Hematopoietic multipotent progenitor cell (in vitro differentiated cells): ENCODE data around the gene KIF25. TPM values are rescaled to one million over a fixed set of nuclear protein-coding genes. Genes with fewer than 3 reads are reported as not detected.

Experiments used
- DNase-seq, 3 donors: peaks; one replicate each; pipeline ENCODE4 v3.0.0-alpha.2; 2011 to 2015; ENCODE audit warnings: low read depth in 2 of 3, low spot score in 2 of 3
- total RNA-seq: library from RNA; depleted of rRNA; stranded (reverse); fragments of >200 nt; gene quantifications from one replicate; pipeline ENCODE4 v1.2.3, GENCODE V29; 2012

KIF25 gene, protein sequence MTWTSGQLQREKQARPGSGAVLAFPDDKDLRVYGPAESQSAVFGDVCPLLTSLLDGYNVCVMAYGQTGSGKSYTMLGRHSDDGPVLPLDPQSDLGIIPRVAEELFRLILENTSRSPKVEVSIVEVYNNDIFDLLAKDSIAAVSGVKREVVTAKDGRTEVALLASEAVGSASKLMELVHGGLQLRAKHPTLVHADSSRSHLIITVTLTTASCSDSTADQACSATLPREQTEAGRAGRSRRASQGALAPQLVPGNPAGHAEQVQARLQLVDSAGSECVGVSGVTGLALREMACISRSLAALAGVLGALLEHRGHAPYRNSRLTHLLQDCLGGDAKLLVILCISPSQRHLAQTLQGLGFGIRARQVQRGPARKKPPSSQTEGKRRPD
- not detected for total RNA-seq

DNA sequence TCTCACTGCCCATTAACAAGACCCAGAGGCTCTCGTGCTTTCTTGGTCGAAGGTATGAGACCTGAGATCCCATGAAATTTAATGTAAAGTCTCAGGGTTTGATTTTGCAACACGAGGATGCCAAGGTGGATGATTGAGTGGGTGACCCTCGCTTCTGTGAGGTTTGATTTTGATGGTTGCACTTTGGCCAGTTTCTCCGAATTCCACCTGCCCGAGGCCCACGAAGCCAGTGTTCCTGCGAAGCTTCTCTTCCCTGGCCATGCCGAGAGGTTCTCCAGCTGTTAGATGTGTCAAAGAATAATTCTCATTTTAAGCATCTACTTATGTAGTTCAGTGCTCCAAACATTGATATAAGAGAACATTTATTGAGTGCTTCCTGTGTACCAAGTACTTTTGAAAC is at the start of gene KIF25:
KIF25 (plus strand) TSS at position 30 of the 400 bp plus-strand sequence. CDS start 31,915 bp downstream, outside the sequence.
- no peak for DNase-seq

DNA sequence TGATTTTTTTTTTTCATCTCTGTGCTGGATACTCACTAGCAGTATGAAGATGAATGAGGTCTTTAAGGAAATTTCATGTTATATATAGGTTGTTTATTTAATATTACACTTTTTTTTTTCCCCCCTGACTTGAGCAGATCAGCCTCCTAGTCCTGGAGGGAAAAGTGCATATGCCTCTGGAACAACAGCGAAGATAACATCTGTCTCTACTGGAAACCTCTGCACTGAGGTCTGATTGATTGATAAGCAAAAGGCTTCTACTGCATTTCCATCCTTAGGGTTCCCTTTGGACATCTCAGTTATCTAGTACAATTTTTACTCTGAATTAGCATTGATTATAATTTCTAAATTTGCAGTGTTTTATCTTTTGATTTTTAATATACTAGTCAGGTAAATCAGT is 49.8 kb upstream of the KIF25 start:
- no peak for DNase-seq

DNA sequence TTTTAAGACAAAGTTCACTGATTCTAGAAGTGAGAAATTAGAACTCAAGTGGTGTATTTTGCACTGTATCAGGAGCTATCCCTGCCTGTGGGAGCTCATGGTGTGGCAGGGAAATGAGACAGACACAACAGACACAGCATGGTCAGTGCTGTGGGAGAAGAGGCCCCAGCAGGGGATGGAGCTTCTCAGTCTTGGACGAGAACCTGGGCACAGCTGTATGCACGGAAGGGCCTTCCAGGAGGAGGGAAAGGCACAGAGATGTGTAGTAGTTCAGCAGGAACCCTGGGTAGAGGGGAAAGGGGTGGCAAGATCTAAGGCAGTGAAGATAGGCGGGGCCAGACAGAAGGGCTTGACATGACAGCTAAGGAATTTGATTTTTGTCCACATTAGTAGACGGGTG is 48.8 kb upstream of the KIF25 start:
- DNase-seq = no peak

DNA sequence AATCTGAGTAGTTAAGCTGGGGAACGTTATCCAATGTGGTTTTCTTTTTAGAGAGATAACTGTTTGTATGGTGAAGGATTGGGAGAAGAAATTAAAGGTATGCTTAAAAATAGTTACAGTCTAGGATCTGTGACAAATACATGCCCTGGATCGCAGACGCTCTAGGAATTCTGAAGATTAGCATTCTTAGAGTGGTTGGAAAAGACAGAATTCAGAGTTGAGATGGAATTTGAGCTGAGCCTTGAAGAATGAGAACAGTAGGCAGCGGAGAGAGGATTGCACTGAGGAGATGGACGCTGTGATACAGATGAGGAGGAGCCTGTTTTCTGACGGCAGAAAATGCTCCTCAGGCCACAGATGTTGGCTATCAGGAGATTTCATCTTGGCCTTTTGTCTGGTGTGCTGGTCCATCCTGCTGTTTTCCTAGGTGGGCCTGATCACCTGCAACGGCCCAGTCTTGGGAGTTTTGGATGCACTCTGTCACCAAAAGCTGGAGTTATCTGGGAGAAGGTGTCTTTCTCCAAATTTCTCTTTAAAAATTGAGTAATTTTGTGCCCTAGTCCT is 48.3 kb upstream of the KIF25 start:
- DNase-seq = no peak

DNA sequence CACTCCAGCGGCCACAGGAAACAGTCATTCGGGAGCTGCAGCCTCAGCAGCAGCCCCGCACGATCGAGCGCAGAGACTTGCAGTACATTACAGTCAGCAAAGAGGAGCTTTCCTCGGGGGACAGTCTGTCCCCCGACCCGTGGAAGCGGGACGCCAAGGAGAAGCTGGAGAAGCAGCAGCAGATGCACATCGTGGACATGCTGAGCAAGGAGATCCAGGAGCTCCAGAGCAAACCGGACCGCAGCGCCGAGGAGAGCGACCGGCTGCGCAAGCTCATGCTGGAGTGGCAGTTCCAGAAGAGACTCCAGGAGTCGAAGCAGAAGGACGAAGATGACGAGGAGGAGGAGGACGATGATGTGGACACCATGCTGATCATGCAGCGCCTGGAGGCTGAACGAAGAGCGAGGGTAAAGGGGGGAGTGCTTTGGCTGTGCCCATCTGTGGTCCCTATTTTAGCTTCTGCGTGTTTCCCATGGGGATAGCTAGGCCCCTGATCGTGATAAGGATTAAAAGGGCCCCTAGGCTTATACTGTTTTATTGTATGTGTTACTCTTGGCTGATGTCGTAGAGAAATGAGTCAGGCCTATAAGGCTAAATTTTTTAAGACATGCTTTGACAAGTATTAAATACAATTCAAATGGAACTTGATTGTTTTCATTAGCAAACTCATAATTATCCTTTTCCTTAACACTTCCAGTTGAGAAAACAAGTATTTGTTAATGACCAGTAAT is 45.5 kb upstream of the KIF25 start:
- DNase-seq = no peak

DNA sequence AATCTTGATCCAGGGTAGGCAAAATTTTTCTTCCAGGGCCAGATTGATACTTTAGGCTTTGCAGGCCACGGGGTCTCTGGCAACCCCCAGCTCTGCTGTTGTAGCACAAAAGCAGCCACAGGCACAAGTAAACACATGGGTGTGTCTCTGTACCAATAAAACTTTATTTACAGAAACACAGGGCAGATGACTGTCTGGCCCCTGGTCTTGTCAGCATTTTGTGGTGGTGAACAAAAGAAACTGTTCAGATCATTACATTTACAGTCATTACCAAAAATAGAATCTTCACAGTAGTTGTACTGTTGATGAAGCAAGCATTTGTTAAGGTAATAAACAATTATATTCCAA is 45.0 kb upstream of the KIF25 start:
- DNase-seq = no peak

DNA sequence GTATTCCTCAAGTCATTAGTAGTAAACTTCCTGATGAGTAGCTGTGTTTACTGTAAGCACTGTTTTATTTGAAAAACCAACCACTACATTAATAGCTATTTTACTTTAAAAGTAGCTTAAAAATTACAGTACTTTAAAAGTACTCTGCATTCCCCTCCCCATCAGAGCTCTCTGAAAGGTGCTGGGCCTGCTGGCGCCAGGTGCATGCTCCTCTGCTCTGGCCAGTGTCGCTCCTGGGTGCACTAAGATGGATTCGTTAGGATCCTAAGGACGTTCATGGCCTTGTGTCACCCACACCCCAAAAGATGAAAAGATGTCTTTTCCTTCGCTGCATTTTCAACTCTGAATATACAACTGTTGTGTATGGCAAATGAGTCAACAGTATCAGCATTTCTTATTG is 43.9 kb upstream of the KIF25 start:
- no peak for DNase-seq

DNA sequence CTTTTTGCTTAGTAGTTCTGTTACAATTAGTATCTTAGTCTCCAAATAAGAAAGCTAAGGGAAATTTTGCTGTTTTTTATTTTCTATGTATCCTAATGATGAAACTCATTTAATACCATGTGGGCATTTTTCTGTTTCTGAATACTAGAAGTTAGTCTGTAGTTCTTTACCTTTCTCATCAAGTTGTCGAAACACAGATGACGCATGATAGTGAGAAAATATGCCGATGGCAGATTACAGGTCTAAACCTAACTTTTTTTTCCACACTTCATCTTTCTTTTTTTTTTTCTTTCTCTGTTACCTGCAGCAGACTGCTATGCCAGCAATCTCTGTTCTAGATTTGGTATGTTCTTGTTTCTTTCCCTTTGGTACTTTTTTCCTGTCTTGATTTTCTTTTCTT is 43.3 kb upstream of the KIF25 start:
- DNase-seq = no peak

DNA sequence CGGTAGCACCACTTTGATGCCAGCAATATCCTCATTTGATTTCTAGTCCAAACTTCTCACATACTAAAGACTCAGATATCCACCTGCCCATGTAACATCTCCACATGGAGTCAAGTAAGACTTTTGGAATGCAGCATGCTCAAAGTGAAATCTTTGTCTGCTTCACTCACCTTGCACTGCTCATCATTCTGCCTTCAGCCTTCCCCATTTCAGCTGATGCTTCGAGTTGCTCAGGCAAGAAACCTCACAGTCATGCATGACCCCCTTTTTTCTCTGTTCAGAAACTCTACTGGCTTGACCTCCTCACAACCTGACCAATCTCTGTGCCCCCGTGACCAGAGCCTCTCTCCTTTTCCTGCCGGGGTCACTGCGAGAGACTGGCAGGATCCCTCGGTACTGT is 41.0 kb upstream of the KIF25 start:
- no peak for DNase-seq

DNA sequence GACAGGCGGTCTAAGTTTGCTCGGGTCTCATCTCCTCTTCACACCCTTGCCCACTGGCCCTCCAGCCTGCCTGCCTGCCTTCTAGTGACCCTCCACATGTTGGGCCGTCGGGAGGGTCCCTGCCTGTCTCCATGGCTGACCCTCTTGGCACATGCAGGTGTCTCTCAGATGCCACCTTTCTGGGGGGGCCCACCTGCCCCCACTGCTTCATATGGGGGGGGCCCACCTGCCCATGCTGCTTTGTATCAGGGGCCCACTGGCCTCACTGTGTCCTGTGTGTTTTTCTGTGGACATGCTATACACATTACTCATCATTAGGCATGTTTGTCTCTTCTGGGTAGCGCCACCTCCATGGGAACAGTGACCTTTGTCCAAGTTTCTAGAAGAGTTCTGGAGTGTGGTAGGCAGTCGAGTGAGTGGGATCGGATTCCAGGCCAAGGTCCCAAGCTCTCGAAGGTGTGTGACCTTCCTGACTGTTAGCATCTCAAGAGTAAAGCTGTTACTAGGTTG is 40.4 kb upstream of the KIF25 start:
- no peak for DNase-seq

DNA sequence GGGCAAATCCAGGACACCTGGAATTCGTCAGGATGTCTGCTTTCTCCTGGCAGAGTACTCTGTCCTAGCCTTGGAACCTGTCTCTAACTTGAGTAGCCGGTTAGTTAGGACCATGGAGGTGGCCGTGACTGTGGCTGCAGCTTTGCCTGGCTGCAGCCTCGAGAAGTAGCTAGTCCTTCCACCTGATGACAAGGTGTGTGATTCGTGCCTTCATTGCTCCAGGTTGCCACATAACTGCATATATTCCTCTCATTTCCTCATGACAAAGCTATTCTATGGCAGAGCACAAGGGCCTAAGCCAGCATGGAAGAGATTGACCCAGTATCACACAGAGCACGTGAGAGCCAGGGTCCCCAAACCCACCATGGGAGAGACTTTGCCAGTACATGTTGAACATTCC is 39.8 kb upstream of the KIF25 start:
- DNase-seq = no peak

DNA sequence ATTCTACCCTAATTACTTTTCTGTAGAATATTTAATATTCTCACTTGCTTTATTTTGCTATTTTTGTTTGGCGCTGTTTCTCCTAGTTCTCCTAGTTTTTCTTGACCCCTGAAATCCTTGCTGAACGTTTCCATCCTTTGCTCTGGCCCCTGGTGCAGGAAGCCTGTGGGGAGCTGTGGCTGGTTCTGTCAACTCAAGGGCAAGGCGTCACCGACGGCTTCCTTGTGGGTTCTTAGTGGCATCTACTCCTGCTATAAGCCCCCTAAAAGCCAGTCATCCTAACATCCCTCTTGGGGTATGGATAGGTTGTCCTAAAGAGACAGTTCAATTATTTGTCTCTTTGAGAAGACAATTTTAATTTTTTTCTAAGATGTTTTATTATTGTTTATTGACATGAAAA is 36.9 kb upstream of the KIF25 start:
- no peak for DNase-seq

DNA sequence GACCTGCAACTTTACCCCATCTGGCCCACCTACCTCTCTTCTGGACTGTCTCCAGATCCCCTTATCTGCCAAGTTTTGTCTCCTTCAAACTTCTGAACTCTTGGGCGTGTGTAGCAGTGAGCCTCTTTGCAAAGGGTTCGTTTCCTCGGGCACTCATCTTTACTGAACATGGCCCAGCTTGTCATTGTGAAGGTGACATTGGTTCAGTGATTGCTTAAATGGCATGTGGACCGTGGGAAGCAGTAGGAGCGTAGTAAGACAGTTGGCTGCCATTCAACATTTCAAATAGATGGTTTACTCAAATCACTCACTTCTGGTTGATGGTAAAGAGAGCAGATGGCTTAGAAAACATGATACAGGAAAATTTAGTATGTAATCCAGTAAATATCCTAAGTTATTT is 34.8 kb upstream of the KIF25 start:
- DNase-seq = no peak

DNA sequence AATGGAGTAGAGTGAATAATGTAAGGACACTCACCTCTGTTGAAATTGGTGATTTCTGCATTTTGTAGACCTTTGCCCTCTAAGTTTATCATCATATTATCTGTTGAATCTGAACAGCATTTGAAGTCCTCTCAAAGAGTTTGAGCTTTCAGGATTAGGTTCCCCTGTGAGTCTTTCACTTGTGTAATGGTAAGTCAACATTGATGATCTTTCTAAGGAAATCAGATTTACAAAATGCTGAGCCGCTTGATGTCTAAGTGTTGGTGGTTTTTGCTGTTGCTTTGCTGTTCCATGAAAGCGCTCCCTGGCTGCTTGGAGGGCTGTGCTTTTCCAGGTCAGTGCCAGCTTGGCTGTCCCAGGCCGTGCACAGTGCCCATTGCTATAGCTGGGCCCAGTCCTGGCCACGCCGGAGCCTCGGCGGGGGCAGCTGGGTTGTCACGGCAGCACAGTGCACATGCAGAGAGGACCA is 33.8 kb upstream of the KIF25 start:
- no peak for DNase-seq

DNA sequence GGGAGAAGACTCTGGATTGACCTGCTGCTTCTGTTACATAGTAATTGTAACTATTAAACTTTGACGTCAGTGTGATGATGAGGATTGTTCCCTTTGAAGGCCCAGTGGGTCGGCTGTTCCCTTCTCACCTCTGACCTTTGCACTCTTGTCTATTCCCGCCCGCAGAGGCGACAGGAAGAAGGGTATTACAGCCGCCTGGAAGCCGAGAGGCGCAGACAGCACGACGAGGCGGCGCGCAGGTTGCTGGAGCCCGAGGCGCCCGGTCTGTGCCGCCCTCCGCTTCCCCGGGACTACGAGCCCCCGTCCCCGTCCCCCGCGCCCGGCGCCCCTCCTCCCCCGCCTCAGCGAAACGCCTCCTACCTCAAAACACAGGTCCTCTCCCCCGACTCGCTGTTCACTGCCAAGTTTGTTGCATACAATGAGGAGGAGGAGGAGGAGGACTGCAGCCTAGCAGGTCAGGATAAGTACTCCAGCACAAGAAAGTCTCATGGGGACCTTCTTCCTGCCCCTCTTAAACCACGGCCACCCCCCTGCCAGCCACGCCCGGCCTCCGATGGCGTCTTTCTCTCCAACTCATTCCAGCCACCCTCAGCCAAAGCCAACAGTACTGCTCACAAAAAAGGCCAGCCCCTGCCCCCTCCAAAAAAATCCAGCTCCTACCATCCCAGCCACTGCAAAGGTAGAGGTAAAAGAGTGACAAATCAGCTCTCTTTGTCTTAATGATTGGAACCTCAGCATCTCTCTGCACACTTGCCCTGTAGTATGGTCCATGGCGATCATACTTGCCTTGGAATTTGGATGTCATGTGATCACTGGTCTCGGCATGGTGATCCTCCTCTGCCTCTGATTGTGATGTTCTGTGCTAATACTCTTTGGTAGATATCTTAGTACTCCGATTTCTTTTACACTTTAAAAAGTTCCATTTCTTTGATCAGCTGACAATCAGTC is 31.6 kb upstream of the KIF25 start:
- DNase-seq = no peak

DNA sequence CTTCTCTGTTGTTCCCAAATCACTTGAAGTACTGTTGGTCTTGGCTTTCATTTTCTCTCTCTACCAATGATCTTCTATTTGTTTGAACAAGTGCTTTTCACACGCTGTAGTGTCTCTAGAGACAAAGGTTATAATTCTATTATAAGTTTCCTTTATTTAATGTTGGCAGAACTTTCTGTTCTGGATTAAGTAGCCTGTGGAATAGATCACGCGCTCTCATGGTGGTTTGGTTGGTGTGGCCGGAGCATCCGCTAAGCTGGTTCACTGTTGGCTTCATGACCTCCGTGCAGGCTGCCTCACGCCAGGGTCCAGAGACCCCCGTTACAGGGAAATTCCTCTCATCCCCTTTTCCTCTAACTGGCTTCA is 30.9 kb upstream of the KIF25 start:
- no peak for DNase-seq

DNA sequence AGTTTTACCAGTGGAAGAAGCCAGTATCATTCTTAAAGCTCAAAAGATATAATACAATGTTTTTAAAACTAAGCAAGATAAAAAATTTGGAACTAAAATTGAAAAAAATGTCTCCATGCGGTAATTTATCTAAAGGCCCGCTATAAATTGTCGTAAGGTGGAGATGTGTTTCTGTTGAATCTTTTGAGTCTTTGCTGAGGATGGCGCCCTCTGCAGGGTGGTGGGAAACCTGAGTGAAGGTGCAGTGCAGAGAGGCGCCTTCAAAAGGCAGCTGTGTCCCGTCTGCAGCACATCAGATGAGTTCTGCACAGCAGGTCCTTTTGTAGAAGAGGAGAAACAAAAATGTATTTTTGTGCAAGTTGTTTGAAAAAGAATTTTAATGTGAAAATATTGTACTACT is 29.4 kb upstream of the KIF25 start:
- peak in 1 of 3 donors; percentile 28 for DNase-seq

DNA sequence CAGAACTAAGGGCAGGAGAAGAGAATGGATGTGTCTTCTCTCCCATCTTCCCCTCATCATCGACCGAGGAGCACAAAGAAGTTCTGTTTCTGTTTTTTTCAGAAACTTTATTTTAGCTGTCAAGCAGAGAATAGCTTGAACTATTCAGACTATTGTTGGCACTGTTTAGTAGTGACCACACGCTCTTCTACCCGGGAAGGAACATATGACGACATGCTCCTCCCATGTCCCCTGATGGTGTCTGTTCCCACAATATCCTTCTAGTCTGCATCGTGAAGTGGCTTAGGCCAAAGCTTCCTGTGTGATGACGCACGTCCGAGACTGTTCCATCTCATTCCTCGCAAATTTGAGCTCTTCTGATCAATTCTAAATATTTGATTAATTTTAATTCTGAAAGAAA is 27.2 kb upstream of the KIF25 start:
- DNase-seq = no peak

DNA sequence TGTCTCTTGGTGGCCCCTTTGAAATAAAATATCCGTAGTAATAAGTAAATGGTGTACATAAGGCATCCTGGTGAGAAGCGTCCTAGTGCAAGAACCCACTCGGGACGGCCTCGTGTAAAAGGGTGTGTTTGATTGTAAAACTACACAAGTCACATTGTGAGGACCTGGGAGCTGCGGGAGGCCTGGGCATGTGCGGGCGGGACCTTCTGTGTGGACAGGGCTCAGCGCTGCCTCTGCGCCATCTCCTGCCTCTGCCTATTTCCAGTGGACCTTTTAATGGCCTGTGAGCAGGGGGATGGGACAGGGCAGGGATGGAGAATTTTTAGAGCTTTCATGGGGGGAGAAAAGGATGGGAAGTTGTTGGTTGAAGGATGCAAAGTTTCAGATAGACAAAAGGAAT is 25.3 kb upstream of the KIF25 start:
- no peak for DNase-seq

DNA sequence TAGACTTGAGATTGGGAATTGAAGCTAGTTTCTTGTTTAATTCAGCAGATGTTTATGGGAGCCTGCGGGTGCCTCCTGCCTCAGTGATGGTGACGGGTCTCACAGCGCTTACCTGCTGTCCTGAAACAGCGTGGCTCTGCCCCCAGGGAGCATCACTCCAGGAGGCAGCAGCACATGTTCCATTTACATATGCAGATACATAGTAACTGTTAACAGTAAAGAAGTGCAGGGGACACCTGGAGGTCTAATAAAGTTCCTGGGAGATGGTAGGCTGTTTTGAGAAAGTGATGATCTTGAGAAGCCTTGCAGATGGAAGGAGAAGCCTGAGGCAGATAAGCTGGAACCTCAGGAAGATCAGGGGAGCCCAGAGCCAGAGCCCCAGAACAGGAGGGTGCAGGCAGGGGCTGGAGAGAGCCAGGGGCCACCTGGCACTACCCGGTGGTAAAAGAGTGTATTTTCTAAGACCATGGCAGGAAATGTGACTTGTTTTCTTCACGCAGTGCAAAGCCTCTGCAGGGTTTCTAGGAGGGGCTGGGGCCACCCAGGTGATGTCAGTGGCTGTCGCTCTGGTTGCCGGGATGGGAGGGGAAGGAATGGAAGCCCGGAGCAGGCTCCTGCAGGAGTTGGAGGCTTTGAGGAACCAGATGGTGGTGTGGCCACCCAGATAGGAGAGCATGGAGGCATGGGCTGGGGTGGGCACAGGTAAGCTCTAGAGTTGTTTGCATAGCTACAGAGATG is 24.2 kb upstream of the KIF25 start:
- no peak for DNase-seq
